Spleen (tissue), 11 donors: ENCODE measurements around the gene GMPS. TPM values are rescaled to one million over a fixed set of nuclear protein-coding genes. Genes with fewer than 3 reads are reported as not detected.
"Not testable (repeated sequence)": the region's sequence is repeated elsewhere in the genome, so short reads cannot be mapped to it uniquely, and the experiment has no call there.

Experiments
- DNase-seq: peaks from one replicate; pipeline ENCODE4 v3.0.0-alpha.2; 2020
- H3K27ac ChIP-seq, 8 donors: fragments of 200-600 bp; sonication (generic) in 7 of 8; 1 replicate in 4 of 8; 2 replicates in 4 of 8; pipeline versions ENCODE4 v1.5.0 to v1.8.0; 2016 to 2021; ENCODE audit warnings: inconsistent platforms in 4 of 8, mild to moderate bottlenecking in 4 of 8, moderate library complexity in 1 of 8
- H3K27me3 ChIP-seq, 7 donors: fragments of 200-600 bp; sonication (generic) in 6 of 7; replicated peaks in 1 of 7; 1 replicate in 4 of 7; 2 replicates in 3 of 7; pipeline versions ENCODE4 v1.5.0 to v1.8.0; 2016 to 2021; ENCODE audit warnings: inconsistent platforms in 3 of 7, mild to moderate bottlenecking in 1 of 7
- H3K36me3 ChIP-seq, 6 donors: fragments of 200-600 bp; sonication (generic) in 5 of 6; 1 replicate in 4 of 6; 2 replicates in 2 of 6; pipeline versions ENCODE4 v1.5.0 to v1.8.0; 2016 to 2021; ENCODE audit warnings: inconsistent platforms in 2 of 6
- H3K4me1 ChIP-seq, 6 donors: fragments of 200-600 bp; sonication (generic) in 5 of 6; 1 replicate in 3 of 6; 2 replicates in 3 of 6; pipeline versions ENCODE4 v1.5.0 to v1.8.0; 2016 to 2021; ENCODE audit warnings: inconsistent platforms in 3 of 6
- H3K4me3 ChIP-seq, 8 donors: fragments of 200-600 bp; sonication (generic) in 7 of 8; 1 replicate in 4 of 8; 2 replicates in 4 of 8; pipeline versions ENCODE4 v1.5.0 to v1.8.0; 2016 to 2021; ENCODE audit warnings: inconsistent platforms in 4 of 8, mild to moderate bottlenecking in 4 of 8, moderate library complexity in 2 of 8
- H3K9me3 ChIP-seq, 8 donors: fragments of 200-600 bp; sonication (generic) in 7 of 8; 1 replicate in 4 of 8; 2 replicates in 4 of 8; pipeline versions ENCODE4 v1.5.0 to v1.8.0; 2016 to 2021; ENCODE audit warnings: inconsistent platforms in 4 of 8
- POLR2A ChIP-seq, 3 donors: fragments of 450-650 bp; IDR thresholded peaks; one replicate each; pipeline ENCODE4 v1.5.1; 2017; ENCODE audit warnings: antibody characterized with exemption in 3 of 3, mild to moderate bottlenecking in 1 of 3
- POLR2AphosphoS5 ChIP-seq, 3 donors: sonication (generic); formaldehyde crosslinking; IDR thresholded peaks; one replicate each; pipeline ENCODE4 v1.5.1; 2017; ENCODE audit warnings: antibody characterized with exemption in 3 of 3
- WGBS, 5 donors: extraction: QIAGEN DNeasy Blood & Tissue Kit in 3 of 5; methylation state at CpG; one replicate each; pipeline versions ENCODE4 v1.1.5 to v1.1.7; 2013 to 2018; 5-methylcytosine and 5-hydroxymethylcytosine counted together
- intact Hi-C: fragments of 100-400 bp; cut with DNase I; formaldehyde crosslinking; loops from one replicate; pipeline ENCODE4 v1.15.0; 2023; ENCODE audit warnings: low total_unique reads
- polyA plus RNA-seq, 3 donors: library from polyadenylated mRNA; stranded (reverse); fragments of 200-250 nt; gene quantifications; one replicate each; pipeline ENCODE4 v1.2.1, GENCODE V29; 2013
- total RNA-seq, 7 donors: library from RNA; depleted of rRNA in 3 of 7; stranded (reverse); fragments of >200 nt in 3 of 7; fragmentation: NEBNext Ultra II Directional in 4 of 7; extraction: Animal tissue kit (Norgen Biotek cat#: 25700) in 4 of 7; gene quantifications; one replicate each; pipeline versions ENCODE4 v1.1.0 to v1.2.1, GENCODE V29; 2016 to 2021
- TF ChIP-seq, protein P1 (sequence below), 11 experiments: fragments of 200-600 bp in 7 of 11; fragments of 450-650 bp in 4 of 11; sonication (generic) in 4 of 11; IDR thresholded peaks in 8 of 11; conservative IDR thresholded peaks in 3 of 11; 1 replicate in 7 of 11; 2 replicates in 4 of 11; pipeline versions ENCODE4 v1.4.0 to v1.8.0; 2016 to 2021; ENCODE audit warnings: antibody characterized with exemption in 11 of 11, inconsistent platforms in 4 of 11, mild to moderate bottlenecking in 1 of 11
- donor health status: healthy with polysubstance abuse.
- donor health status: DM: no; HTN: no; CAD: no; lungs with moderate emphysema.
- donor health status: DM: no; HTN: no; CAD: no.
- donor health status: Bipolar disorder and iron deficiency.
- donor health status: healthy.
- donor health status: DM: no; HTN: no; CAD: no.
- donor health status: DM: yes; HTN: yes; CAD: no.

Gene GMPS
- total and polyA plus RNA-seq, 10 donors, result 10.8 to 47.4 (median 35.7) TPM

- H3K36me3 ChIP-seq, result peaks cover 0 to 56% (median 0%) of the 10 kb centered on the region in 6 donors
- intact Hi-C loops, result no loop called here
- 82 to 89% (median 88%) methylated on average over 3 of the region's 3 CpGs for WGBS, 5 donors
- DNase-seq, result no peak
- no peaks in the 10 kb centered on the region for H3K27me3 ChIP-seq
- TF ChIP-seq POLR2A (IDR thresholded peaks at IDR 0.05) (no peak), POLR2AphosphoS5 (IDR thresholded peaks at IDR 0.05) (no peak)
- TF ChIP-seq, protein P1, sequence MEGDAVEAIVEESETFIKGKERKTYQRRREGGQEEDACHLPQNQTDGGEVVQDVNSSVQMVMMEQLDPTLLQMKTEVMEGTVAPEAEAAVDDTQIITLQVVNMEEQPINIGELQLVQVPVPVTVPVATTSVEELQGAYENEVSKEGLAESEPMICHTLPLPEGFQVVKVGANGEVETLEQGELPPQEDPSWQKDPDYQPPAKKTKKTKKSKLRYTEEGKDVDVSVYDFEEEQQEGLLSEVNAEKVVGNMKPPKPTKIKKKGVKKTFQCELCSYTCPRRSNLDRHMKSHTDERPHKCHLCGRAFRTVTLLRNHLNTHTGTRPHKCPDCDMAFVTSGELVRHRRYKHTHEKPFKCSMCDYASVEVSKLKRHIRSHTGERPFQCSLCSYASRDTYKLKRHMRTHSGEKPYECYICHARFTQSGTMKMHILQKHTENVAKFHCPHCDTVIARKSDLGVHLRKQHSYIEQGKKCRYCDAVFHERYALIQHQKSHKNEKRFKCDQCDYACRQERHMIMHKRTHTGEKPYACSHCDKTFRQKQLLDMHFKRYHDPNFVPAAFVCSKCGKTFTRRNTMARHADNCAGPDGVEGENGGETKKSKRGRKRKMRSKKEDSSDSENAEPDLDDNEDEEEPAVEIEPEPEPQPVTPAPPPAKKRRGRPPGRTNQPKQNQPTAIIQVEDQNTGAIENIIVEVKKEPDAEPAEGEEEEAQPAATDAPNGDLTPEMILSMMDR (IDR thresholded peaks at IDR 0.05 in 8 of 11, conservative IDR thresholded peaks at IDR 0.05 in 3 of 11), result no peak
- H3K4me1 ChIP-seq, result peaks cover 31 to 87% (median 60%) of the 10 kb centered on the region in 6 donors
- no peak overlapping the region for H3K27ac ChIP-seq
- no peaks in the 10 kb centered on the region for H3K9me3 ChIP-seq
- no peak overlapping the region for H3K4me3 ChIP-seq
Observed at GRCh38 chr3:155846119-155846518, 24.3 kb upstream of the GMPS start.

DNA sequence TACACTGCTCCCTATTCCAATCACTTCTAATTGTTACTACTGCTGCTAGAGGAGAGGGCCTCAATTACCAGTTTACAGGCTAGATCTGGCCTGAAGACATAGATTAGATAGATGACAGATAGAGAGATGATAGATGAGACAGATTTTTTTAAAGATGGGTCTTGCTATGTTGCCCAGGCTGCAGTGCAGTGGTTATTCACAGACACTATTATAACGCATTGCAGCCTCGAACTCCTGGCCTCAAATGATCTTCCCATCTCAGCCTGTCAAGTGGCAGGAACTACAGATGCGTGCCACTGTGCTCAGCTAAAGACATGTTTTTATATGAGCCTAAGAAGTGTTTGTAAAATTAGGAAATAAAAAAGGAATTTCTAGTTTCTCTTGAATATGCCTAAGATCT lies 22.5 kb upstream of the GMPS start:
- TF ChIP-seq POLR2AphosphoS5 (IDR thresholded peaks at IDR 0.05), result no peak
- TF ChIP-seq, protein P1 (IDR thresholded peaks at IDR 0.05 in 8 of 11, conservative IDR thresholded peaks at IDR 0.05 in 3 of 11), result no peak
- TF ChIP-seq POLR2A (IDR thresholded peaks at IDR 0.05), result no peak
- intact Hi-C loops, result no loop called here
- WGBS, 5 donors, result 86 to 96% (median 95%) methylated on average over 3 of the region's 3 CpGs

DNA sequence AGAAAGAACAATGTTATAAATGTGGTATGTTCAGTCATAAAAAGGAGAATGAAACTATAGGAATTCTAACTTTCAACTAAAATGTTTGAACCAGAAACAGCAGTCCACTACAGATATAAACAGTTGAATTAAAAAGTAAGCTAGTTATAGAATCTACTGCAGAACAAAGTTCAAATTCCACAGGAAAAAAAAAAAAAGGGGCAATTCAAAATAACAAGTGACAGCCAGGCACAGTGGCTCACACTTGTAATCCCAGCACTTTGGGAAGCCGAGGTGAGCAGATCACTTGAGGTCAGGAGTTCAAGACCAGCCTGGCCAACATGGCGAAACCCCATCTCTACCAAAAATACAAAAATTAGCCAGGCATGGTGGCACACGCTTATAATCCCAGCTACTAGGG lies 21.0 kb upstream of the GMPS start:
- DNase-seq, H3K9me3 ChIP-seq, H3K27me3 ChIP-seq, H3K27ac ChIP-seq, intact Hi-C loops, H3K4me3 ChIP-seq: not testable (repeated sequence)
- peaks cover 50 to 94% (median 77%) of the 10 kb centered on the region in 6 donors for H3K4me1 ChIP-seq
- peaks cover 0 to 41% (median 0%) of the 10 kb centered on the region in 6 donors for H3K36me3 ChIP-seq
- 85 to 98% (median 89%) methylated on average over 3 of the region's 3 CpGs for WGBS, 5 donors

More for the DNA sequence above, 22.5 kb upstream of the GMPS start:
- H3K9me3 ChIP-seq, result no peaks in the 10 kb centered on the region
- no peak overlapping the region for H3K27ac ChIP-seq
- no peak for DNase-seq
- H3K4me3 ChIP-seq, result no peak overlapping the region
- no peaks in the 10 kb centered on the region for H3K27me3 ChIP-seq
- H3K36me3 ChIP-seq, result peaks cover 0 to 41% (median 0%) of the 10 kb centered on the region in 6 donors
- peaks cover 46 to 100% (median 79%) of the 10 kb centered on the region in 6 donors for H3K4me1 ChIP-seq

- H3K27ac ChIP-seq, result no peak overlapping the region
- no peaks in the 10 kb centered on the region for H3K9me3 ChIP-seq
- H3K4me3 ChIP-seq, result peak overlapping the region; percentile 81 to 97 (median 88)
- no peak for DNase-seq
- intact Hi-C loops, result no loop called here
- TF ChIP-seq POLR2AphosphoS5 (IDR thresholded peaks at IDR 0.05), result no peak
- TF ChIP-seq, protein P1 (IDR thresholded peaks at IDR 0.05 in 8 of 11, conservative IDR thresholded peaks at IDR 0.05 in 3 of 11), result no peak
- TF ChIP-seq POLR2A (IDR thresholded peaks at IDR 0.05), result no peak
- 12 to 25% (median 19%) methylated on average over 2 of the region's 2 CpGs for WGBS, 5 donors
- H3K36me3 ChIP-seq, result peaks cover 0 to 33% (median 0%) of the 10 kb centered on the region in 6 donors
- peaks cover 44 to 71% (median 62%) of the 10 kb centered on the region in 6 donors for H3K4me1 ChIP-seq
- H3K27me3 ChIP-seq, result no peaks in the 10 kb centered on the region
Observed at GRCh38 chr3:155852341-155852740, 18.1 kb upstream of the GMPS start.
